NOMO-1 treated with dmso at 0.1 percent for 144 hours (cell line): ENCODE measurements around the gene JPH3.
"Not testable (repeated sequence)": the region's sequence is repeated elsewhere in the genome, so short reads cannot be mapped to it uniquely, and the experiment has no call there.

Experiments
- DNase-seq: peaks from one replicate; lab custom pipeline; 2025; ENCODE audit not compliant: unreplicated experiment; lab: John Stamatoyannopoulos, UW

JPH3 gene

DNA sequence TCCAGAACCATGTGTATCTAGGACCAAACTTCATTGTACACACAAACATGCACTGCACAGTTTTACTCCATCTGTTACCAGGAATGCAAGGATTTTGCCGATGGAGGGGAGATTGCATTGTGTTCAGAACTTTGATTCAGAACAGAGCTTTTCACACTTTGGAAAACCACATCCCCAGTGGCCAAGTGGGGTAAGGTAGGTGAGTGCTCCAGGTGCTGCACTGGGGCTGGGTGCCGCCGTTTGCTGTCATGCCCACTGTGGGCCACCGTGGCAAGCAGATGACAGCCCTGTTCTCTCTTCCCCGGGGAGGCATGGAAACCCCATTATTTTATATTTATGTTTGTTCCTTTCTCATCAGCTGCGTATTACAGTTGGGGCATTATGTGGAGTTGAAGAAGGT is 29.3 kb upstream of the JPH3 start:
- no peak for DNase-seq

DNA sequence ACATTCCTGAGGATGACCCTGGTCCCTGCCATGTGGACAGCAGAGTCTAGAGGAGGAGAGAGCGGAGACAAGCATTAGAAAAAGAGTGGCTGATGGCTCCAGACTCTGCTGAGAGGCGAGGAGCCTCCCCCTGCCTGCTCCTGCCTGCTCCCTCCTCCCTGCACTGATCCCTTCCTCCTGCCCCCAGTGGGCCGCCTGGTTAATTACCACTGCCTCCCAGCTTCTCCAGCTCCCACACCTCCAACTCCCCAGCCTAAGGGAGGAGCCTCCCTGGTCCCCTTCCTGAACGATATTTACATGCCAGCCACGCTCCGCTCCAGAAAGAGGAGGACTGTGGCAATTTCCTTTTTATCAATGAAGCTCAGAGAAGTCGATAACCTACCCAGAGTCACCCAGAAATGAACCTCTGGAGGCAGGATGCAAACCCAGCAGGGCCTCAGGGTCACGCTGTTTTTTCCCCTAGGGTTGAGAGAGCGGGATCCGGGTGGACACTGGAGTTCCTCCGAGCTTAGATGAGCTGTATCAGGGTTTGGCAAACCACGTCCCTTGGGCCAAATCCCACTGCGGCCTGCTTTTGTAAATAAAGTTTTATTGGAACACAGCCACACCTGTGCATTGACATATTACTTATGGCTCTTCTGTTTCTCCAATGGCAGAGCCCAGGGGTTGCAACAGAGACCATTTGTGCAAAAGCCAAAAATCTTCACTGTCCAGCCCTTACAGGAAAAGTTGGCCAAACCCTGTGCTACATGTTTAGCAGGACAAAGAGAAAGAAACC is 27.1 kb upstream of the JPH3 start:
- no peak for DNase-seq

DNA sequence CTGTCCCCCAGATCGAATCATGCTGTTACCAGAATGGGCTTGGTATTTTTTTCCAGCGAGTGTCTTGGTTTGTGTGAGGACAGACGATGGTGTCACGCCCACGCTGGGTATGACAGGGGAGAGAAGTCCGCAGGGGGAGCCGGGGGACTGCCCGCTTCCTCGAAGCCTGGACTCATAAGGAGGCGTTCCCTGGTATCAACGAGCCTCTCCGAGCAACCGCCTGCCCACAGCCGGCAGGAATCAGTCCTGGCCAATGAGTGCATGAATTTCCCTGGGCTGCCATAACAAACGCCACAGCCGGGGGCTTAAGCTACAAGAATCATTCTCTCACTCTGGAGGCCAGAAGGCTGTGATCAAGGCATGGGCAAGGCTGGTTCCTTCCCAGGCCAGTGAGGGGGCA is 26.1 kb upstream of the JPH3 start:
- DNase-seq, result no peak

DNA sequence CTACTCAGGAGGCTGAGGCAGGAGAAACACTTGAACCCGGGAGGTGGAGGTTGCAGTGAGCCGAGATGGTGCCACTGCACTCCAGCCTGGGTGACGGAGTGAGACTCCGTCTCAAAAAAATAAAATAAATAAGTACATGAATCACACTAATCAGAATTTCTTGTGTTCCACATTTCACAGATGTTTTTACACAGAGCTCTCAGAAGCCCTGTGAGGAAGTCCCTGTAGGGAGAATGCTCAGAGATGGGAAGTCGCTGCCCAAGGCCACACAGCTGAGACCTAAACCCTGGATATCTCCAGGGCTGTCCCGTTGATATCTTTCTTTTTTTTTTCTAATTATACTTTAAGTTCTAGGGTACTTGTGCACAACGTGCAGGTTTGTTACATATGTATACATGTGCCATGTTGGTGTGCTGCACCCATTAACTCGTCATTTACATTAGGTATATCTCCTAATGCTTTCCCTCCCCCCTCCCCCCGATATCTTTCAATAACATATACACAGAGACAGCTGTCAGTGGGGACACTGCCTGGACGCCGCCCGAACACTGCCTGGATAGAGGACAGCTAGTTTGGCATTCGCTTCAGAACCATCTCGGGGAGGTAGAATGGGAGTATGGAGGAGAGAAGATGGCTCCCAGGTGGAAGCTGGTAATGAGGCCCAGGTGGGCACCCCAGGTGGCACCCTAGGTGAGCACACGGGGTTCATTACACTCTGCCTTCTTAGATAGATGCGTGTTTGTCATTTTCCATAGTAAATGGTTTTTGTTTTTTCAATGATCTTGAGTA is 24.0 kb upstream of the JPH3 start:
- DNase-seq, result not testable (repeated sequence)

DNA sequence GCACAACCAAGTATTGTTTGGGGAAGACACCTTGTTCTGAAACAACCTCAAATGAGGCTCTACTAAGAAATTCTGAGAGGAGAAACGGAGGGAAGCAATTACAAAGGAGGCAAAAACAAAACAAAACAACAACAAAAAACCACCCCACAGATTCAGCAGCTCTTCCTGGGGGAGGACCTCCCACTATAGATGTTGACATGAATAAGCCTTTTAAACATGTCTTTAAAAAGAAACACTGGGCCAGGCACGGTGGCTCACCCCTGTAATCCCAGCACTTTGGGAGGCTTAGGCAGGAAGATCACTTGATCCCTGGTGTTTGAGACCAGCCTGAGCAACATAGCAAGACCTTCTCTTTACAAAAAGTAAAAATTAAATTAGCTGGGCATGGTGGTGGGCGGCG is 22.6 kb upstream of the JPH3 start:
- no peak for DNase-seq

DNA sequence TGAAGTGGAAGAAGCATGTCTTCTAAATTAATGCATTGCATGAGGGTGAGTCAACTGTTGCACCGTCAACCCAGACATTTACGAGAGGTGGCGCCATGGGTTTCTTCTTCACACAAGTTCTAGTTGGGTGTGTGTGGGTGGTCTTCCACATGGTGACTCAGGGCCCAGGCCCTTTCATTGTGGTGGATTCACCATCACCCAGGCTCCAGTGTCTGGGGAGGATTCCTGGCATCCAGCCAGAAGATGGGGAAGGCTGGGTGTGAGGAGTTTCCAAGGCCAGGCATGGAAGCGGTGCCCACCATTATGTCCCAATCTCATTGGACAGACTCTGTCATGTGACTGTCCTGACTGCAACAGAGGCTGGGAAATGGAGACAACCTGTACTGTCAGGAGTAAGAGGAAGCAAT is 21.4 kb upstream of the JPH3 start:
- no peak for DNase-seq

DNA sequence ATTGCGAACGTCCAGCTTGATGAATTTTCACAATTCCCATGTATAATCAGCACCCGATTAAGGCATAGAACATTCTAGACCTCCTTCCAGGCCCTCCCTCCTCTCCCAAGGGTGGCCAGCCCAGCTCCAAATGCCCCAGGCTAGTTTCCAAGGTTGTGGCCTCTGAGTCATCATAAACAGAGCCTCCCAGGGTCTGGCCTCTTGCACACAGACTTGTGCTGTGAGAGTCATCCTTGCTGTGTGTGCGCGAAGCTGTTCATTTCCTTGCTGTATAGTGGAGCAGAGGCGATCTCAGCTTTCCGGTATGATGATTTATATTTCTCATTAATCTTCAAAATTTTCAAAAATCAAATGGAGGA is 20.5 kb upstream of the JPH3 start:
- no peak for DNase-seq

DNA sequence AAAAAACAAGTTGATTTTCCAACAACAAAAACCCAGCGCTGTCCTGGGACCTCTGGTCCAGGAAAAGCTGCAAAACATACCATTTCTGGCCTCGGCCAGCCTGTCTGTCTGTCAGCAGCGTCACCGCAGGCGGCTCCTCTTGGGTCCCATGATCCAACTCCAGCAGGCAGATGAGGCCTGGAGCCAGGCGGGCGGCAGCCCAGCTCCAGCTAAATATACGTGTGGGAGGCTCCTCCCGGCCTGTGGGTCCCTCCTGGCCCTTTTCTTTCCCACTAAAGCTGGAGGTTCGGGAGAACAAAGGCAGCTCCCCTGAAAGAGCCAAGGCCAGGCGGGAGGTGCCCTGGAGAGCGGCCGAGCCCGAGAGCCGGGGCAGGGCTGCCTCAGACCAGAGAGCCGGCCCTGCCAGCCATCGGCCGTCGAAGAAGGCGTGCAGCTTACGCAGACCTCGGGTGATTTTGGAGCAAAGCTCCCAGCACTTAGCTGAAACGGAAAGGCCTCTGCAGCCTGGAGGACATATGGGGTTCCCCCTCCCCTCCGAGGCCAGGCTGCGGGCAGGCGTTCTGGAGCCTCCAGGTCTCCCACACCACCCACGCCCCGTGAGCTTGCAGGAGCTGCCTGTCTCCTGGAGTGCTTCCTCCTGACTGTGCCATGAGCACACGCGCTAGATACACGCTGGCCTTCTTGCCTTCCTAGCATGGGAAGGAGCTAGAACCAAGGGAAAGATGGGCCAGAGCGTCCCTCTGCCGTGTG is 19.9 kb upstream of the JPH3 start:
- DNase-seq, result no peak

DNA sequence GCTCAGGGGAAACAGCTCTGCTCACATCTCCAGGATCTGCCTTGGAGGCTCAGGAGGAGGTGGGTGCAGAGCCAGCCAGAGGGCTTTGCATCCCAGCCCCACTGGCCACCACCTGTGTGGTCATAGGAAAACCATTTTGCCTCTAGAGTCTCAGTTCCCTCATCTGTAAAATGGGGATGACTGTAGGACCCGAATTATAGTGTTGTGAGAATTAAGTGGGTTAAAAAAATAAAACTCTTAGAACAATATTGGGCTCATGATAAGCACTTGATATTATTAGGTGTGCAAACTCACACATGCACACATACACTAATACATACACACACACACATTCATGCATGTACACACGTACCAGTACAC is 19.4 kb upstream of the JPH3 start:
- no peak for DNase-seq

DNA sequence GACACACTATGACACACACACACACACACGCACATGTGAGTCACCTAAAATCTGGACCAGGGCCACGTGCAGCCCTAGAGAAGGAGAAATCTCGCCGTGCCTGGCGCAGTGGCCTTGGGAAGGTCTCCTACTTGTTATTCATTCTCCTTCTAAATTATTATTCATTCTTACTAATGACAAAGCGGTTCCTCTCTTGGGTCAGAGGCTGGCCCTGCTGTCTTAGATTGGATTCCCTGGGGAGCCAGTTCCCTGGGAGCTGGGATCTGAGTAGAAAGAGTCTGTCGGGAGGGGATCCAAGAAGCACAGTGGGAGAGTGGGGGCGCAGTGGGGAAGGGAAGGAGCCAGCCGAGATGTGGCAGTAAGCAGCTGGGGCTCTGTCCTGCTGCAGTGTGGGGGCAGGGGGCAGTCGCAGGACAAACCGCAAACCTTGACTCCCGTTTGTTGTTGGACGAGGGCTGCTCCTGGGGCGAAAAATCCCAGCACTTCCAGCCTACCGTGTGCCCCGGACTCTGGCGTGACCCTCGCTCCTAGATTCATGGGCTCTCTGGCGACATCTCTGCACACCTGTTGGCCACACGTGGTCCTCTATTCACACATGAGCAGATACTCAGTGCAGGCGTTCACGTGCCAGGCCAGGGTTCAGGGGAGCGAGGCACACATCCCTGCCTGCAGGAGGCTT is 18.7 kb upstream of the JPH3 start:
- DNase-seq, result no peak

DNA sequence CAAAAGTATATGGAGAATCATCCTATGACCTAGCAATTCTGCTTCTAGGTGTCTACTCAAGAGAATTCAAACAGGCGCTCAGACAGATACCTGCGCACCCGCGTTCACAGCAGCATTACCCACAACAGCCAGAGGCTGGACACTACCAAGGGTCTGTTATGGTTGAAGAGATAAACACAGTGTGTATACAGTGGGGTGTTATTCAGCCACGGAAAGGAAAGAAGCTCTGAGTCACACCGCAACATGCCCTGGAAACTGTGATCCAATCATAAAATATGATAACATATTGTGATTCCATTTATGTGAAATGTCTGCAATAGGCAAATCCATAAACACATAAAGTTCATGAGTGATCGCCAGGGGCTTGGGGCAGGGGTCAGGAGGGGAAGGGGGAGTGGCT is 18.0 kb upstream of the JPH3 start:
- DNase-seq, result no peak

DNA sequence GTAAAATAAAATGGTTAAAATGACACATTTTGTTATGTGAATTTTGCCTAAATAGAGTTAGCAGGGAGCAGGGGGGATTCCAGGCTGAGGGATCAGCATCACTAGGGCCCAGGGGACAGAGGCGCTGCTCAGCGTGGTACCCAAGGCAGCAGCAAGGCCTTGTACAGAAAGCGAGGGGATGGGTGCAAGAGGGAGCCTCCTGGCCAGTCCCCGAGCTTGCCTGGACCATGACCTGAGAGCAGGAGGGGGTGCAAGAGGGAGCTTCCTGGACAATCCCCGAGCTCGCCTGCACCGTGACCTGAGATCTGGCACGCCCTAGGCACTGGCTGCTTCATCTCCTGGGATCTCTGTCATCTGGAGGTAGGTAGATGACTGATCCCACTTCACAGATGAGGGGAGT is 17.3 kb upstream of the JPH3 start:
- no peak for DNase-seq

DNA sequence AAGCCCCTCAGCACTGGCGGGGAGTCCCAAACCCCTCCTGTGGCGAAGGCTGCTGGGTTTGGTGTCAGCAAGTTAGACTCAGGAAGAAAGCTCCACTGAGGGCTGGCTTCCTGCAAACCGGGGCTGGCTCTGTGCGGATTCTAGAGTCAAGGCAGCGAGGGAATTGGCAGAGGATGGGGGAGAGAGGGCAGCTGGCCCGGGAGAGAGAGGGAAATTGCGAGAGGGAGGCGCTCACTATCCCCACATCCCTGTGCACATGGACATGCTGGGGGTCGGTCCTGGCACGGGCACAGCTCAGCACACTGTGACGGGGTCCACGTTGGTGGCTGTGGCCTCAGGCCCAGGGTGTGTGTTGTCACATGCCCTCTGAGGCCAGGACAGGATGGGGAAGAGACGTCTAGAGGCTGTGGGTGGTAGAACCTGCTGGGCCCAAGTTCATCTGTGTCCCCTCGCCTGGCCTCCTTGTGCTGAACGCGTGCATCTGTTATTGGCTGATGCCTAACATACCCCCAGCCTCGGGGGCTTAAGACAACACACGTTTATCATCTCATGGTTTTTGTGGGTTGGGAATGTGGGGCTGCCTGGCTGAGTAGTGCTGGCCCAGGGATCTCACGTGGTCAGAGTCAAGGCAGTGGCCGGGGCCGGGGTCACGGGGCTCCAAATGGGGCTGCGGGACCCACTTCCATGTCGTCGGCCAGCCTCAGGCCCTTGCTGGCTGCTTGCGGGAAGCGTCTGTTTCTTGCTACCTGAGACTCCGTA is 16.7 kb upstream of the JPH3 start:
- no peak for DNase-seq

DNA sequence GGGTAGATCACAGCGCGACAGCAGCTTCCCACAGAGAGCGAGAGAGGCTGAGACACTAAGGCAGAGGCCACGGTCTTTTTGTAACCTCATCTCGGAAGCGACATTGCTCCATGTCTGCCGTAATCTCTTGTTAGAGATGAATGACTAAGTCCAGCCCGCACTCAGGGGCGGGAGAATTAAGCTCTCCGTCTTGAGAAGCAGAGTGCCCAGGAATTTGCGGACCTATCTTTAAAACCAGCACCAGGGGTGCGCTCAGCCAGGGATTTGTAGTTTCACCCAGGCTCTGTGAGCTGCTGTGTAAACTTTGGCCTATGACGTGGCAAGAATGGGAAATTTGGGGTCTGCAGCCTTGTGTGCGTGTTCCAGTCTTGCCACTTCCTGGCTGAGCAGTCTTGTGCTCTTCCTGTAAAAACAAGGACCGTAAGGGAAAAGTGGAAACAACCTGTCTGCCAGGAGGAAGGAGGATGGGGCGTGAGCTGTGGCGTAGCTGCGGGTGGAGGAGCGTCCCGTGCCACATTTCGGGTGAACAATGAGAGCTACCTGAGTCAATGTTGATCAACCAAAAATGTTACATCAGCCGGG is 16.0 kb upstream of the JPH3 start:
- no peak for DNase-seq

DNA sequence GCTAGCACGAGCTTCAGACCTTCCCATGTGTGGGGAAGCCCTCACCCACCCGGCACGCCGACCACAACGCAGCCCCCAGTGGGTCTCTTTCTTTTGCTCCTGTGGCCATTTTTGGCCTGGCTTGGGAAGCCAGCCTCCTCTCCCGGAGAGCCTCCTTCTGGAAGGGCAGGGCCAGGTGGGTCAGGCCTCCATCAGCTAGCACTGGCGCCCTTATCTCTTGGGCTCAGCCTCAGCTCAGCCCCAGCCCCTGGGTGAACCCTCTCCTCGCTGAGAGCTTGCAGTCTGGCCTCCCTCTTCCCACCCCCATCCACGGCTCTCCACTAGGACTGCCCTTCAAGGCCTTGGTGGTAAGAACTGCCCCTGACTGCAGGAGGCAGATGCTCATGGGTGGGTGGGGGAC is 14.7 kb upstream of the JPH3 start:
- DNase-seq, result no peak

DNA sequence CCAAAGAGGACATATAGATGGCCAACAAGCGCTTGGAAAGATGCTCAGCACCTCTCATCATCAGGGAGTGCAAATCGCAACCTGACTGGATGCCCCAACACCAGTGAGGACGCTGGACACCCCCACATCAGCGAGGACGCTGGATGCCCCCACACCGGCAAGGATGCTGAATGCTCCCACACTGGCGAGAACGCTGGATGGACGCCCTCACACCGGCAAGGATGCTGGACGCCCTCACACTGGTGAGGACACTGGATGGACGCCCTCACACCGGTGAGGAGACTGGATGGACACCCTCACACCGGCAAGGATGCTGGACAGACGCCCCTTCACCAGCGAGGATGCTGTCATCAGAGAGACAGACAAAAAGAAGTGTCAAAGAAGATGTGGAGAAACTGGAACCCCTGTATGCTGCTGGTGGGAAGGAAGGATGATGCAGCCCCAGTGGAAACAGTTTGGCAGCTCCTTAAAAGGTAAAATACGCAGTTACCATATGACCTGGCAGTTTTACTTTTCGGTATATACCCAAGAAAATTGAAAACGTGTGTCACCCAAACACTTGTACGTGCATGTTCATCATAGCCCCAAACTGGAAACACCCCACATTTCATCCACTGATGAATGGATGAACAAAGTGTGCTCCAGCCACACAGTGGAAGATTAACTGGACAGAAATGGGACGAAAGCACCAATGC is 10.1 kb upstream of the JPH3 start:
- no peak for DNase-seq

DNA sequence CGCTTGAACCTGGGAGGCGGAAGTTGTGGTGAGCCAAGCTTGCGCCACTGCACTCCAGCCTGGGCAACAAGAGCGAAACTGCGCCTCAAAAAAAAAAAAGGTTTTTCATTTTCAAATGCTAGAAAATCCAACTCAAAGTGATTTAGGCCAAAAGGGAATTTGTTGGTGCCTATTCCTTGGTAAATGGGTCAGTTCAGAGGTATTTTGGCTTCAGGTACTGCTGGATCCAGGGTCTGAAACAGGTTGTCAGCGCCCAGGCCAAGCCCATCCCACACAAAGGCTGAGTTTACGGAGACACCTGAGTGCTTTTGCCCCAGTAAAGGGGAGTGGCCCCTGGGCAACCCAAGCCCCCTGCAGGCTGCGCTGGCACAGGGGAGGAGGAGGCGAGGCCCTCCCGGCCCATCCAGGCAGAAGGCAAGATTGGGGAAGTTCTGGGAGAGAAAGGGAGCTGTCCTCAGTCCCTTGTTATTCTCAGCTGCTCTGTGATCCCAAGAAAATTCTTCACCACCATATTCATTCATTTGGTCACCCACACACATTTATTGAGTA is 8.5 kb upstream of the JPH3 start:
- DNase-seq, result no peak

DNA sequence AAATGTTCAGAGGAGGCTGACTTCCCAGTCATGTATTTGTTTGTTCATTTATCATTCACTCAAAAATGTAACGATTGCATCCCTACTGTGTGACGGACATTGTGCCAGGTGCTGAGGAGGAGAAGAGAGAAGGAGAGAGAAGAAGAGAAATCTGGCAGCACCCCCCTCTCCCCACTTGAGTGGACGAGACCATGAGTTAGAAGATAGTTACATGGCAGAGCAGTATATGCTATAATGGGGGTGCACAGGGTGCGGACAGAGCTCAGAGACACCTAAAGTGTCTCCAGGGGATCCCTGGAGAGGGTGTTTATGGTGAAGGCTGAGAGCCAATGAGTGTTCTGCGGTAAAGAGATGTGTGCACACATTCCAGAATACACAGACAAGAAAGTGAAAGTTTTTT is 6.6 kb upstream of the JPH3 start:
- DNase-seq, result no peak

DNA sequence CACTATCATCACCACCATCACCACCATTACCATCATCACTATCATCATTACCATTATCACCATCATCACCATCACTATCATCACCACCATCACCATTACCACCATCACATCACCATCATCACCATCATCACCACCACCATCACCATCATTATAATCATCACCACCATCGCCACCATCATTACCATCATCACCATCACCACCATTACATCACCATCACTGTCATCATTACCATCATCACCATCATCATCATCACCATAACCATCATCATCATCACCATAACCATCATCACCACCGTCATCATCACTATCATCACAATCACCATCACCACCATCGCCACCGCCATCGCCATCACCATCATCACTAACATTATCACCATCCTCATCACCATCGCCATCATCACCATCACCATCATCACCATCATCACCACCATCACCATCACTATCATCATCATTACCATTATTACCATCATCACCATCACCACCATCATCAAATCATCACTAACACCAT is 4.9 kb upstream of the JPH3 start:
- no peak for DNase-seq
